Mesodermal cell (in vitro differentiated cells): ENCODE measurements around the gene CCDC181.
A peak's percentile ranks its signal among the peaks of the same experiment; 100 is the strongest.

Experiments
- H3K27ac ChIP-seq: 2 replicates; pipeline ENCODE4 v1.7.0; 2013; ENCODE audit warnings: mild to moderate bottlenecking, low read depth, low read length, moderate library complexity; ENCODE audit not compliant: severe bottlenecking
- H3K36me3 ChIP-seq: 2 replicates; pipeline ENCODE4 v1.7.1; 2013; ENCODE audit warnings: mild to moderate bottlenecking, low read length, moderate library complexity; ENCODE audit not compliant: control insufficient read depth, insufficient read depth
- H3K4me1 ChIP-seq: one replicate; pipeline ENCODE4 v1.7.1; 2013; ENCODE audit warnings: mild to moderate bottlenecking, low read length; ENCODE audit not compliant: insufficient read depth, control insufficient read depth, poor library complexity, severe bottlenecking
- H3K4me3 ChIP-seq: 2 replicates; pipeline ENCODE4 v1.7.0; 2013; ENCODE audit warnings: low read length, control low read depth, mild to moderate bottlenecking; ENCODE audit not compliant: insufficient read depth, poor library complexity, severe bottlenecking; ENCODE audit errors: extremely low read depth
- H3K9me3 ChIP-seq: 2 replicates; pipeline ENCODE4 v1.7.1; 2013; ENCODE audit warnings: mild to moderate bottlenecking, low read length, moderate library complexity; ENCODE audit not compliant: control insufficient read depth
- WGBS, 2 experiments: methylation state at CpG; one replicate each; pipeline ENCODE4 v1.1.5; 2013; ENCODE audit warnings: missing lambda C conversion rate in 2 of 2; ENCODE audit not compliant: insufficient coverage in 2 of 2; 5-methylcytosine and 5-hydroxymethylcytosine counted together

The CCDC181 gene

DNA sequence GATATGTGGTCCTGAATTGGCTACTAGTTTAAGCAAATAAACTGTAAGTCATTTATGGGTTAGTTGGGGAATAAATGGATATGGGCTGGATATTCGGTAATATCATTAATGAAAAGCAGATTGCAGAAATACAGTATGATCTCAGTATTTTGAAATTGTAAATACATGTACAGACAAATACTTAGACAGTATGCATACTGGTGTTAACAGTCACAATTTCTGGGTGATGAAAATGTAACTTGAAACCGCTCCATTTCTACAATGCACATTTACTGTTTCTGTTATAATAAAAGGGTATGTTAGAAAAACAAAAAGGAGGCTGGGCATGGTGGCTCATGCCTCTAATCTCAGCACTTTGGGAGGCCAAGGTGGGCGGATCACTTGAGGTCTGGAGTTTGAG lies 31.3 kb downstream of the CCDC181 start:
- Histone ChIP-seq H3K4me1 (no peaks in the 10 kb centered on the region), H3K36me3 (peaks cover 30% of the 10 kb centered on the region), H3K4me3 (no peak overlapping the region), H3K9me3 (no peaks in the 10 kb centered on the region), H3K27ac (no peak overlapping the region)
- no CpG with 5 or more reads among the region's 3 CpGs for WGBS, 2 experiments

DNA sequence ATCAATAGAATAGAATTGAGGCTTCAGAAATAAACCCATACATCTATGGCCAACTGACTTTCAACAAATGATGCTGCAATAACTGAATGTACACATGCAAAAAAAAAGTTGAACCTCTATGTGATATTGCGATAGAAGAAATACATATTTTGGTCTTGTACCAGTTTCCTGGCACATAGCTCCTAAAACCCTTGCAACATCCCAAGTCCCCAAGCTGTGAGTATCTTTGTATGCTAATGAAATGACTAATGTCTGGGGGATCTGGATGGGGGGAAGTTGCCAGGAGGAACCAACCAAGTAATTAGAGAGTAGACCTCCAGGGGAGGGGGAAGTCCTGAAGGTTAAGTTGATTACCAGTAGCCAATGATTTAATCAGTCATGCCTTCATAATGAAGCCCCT lies 34.9 kb downstream of the CCDC181 start:
- Histone ChIP-seq H3K9me3 (no peaks in the 10 kb centered on the region), H3K4me1 (no peaks in the 10 kb centered on the region), H3K27ac (no peak overlapping the region), H3K4me3 (no peak overlapping the region), H3K36me3 (peaks cover 49% of the 10 kb centered on the region)
- WGBS, 2 experiments, result no CpG with 5 or more reads among the region's 1 CpG

DNA sequence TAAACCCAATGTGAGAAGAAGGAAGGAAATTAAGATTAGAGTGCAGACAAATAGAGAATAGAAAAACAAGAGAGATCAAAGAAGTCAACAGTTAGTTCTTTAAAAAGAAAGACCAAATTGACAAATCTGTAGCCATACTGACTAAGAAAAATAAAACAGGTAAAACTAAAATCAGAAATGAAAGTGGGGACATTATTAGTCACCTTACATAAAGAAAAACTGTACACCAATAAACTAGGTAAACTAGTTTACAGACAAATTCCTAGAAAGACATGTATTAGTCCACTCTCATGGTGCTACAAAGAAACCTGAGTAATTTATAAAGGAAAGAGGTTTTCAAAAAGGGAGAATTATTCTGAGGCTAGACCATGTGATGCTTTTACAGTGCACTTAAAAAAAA lies 37.0 kb downstream of the CCDC181 start:
- Histone ChIP-seq H3K4me3 (no peak overlapping the region), H3K36me3 (peaks cover 63% of the 10 kb centered on the region), H3K4me1 (no peaks in the 10 kb centered on the region), H3K9me3 (no peaks in the 10 kb centered on the region), H3K27ac (no peak overlapping the region)

DNA sequence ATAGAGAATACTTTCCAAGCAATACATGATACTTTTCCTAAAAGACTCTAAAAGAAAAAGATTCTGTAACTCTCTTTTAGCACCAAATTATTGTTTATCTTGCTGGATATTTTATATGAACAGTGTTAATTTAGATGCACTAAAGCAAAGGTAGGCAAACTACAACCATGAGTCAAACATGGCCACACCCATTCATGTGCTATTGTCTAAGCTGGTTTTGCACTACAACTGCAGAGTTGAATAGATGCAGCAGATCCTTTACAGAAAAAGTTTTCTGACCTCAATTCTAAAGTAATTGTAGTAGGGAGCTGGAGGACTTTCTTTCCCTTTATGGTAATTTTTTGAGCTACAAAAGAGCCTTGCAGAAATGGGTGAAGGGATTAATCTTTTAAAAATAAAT lies 39.9 kb downstream of the CCDC181 start:
- Histone ChIP-seq H3K4me3 (no peak overlapping the region), H3K36me3 (peaks cover 75% of the 10 kb centered on the region)

DNA sequence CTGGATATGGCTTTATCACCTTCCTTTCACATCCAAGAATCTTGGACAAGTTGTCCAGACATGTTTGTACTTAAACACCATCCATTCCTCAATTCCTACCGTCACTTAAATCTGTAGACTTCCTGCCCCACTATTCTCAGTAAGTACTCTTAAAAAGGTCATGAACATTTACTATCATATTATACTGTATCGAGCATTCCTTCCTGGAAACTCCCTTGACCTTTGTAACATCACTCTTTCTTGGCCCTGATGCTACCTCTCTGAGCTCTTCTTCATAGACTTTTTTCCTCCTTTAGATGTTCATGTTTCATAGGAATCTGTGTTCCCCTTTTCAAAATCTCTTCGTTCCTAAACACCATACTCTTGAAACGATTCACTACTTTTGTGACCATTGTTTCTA lies 43.8 kb downstream of the CCDC181 start:
- 93 to 100% methylated on average over 2 of the region's 4 CpGs for WGBS, 2 experiments
- H3K4me3 ChIP-seq, result no peak overlapping the region
- H3K9me3 ChIP-seq, result no peaks in the 10 kb centered on the region
- H3K4me1 ChIP-seq, result no peaks in the 10 kb centered on the region
- no peak overlapping the region for H3K27ac ChIP-seq
- H3K36me3 ChIP-seq, result peaks cover 59% of the 10 kb centered on the region

More for the DNA sequence above, 39.9 kb downstream of the CCDC181 start:
- no peaks in the 10 kb centered on the region for H3K4me1 ChIP-seq
- H3K27ac ChIP-seq, result no peak overlapping the region
- H3K9me3 ChIP-seq, result no peaks in the 10 kb centered on the region

DNA sequence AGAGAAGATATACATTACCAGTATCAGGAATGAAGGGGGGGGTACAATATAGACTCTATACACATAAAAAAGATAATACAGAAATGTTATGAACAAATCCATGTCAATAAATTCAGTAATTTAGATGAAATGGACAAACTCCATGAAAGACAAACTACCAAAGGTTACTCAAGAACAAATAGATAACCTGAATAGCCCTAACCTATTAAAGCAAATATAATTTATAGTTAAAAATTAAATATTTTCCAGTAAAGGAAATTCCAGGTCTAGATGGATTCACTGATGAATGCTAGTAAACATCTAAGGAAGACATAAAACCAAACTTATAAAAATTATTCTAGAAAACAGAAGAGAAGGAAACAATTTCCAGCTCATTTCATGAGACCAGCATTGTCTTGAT lies 46.1 kb downstream of the CCDC181 start:
- H3K27ac ChIP-seq, result no peak overlapping the region
- no peaks in the 10 kb centered on the region for H3K4me1 ChIP-seq
- H3K9me3 ChIP-seq, result no peaks in the 10 kb centered on the region
- H3K4me3 ChIP-seq, result no peak overlapping the region
- peaks cover 57% of the 10 kb centered on the region for H3K36me3 ChIP-seq

DNA sequence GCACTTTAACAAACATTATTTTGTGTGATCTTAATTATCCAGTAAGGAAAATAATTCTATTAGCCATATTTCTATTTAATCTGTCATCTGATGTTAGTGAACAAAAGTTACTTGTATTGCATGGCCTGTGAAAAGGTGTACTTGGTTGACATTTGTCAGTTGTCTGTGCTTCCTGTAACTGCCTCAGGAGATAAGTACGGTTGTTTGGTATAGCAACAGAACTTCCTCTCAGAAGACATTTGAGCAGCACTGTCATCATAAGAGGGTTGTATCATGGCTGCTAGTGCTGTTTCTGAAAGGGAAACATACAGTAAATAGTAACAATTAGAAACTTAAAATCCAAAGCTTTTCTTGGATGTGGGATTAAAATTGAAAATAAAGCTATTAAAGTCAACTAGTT lies 55.9 kb downstream of the CCDC181 start:
- Histone ChIP-seq H3K4me1 (no peaks in the 10 kb centered on the region), H3K9me3 (no peaks in the 10 kb centered on the region), H3K27ac (no peak overlapping the region), H3K4me3 (no peak overlapping the region), H3K36me3 (peaks cover 40% of the 10 kb centered on the region)
- WGBS, 2 experiments, result 100% methylated on average over 1 of the region's 1 CpG; no CpG with 5 or more reads in 1 of the 2 experiments

DNA sequence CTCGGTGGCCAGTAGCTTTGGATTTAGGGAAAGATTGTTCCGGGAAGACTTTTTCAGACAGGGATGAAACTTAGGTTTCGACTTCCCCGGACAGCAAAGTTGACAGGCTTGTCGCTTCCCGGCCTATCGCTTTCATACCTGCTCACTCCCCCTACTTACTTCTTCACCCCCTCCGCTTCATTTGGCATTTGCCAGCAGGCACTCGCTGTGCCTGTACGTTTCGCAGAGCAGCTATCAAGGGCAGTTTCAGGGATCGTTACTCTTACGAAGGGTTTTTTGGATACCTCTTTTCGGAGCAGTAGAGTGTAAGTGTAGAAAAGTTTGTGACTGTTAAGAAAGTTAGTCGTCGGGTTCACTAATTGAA lies 58.9 kb downstream of the CCDC181 start:
- H3K36me3 ChIP-seq, result peaks cover 26% of the 10 kb centered on the region
- H3K4me3 ChIP-seq, result peak overlapping the region; percentile 78
- 0 to 1% methylated on average over 12 to 14 of the region's 16 CpGs for WGBS, 2 experiments
- H3K4me1 ChIP-seq, result no peaks in the 10 kb centered on the region
- peak overlapping the region; percentile 76 for H3K27ac ChIP-seq
- peaks cover 10% of the 10 kb centered on the region for H3K9me3 ChIP-seq

DNA sequence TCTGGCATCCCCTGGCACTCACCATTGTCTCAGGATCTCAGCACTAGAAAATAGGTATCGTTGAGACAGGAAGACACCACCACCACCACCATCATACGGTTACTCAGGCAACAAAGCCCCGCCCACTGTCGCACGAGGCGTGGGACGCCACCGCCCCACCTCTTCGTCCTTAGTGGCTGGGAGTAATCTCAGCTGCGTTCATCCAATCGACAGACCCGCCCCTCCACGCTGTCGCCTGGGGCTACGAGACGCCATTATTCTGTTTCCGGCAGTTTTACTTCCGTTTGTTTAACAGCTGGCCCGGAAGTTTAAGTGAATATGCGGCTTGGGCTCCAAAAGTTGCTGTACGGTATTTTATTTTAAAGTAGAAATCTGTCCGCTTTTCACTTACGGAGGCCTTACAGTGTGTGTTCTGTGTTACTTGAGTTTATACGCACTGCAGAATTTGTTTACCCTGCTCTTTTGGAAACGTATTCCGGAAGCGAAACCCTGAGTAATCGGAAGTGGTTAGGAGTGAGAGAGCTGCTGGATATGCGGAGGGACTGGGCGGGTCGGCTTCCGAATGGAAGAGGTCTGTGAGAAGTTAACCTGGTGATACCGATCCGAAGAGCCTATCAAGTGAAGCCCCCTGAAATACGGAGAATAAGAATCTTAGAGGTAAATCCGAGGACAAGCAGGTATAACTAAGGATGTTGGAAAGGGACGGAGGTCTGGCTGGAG lies 59.4 kb downstream of the CCDC181 start, which contains the start of the genes BLZF1 and NME7:
Gene BLZF1, plus strand, starts transcription at position 510 of the 720 bp plus-strand sequence. CDS start 1,328 bp downstream, outside the sequence.
Gene NME7, minus strand, starts transcription at position 112 of the 720 bp plus-strand sequence. Its CDS starts 87 bp downstream, at position 25.
- 0% methylated on average over 24 to 35 of the region's 37 CpGs for WGBS, 2 experiments

DNA sequence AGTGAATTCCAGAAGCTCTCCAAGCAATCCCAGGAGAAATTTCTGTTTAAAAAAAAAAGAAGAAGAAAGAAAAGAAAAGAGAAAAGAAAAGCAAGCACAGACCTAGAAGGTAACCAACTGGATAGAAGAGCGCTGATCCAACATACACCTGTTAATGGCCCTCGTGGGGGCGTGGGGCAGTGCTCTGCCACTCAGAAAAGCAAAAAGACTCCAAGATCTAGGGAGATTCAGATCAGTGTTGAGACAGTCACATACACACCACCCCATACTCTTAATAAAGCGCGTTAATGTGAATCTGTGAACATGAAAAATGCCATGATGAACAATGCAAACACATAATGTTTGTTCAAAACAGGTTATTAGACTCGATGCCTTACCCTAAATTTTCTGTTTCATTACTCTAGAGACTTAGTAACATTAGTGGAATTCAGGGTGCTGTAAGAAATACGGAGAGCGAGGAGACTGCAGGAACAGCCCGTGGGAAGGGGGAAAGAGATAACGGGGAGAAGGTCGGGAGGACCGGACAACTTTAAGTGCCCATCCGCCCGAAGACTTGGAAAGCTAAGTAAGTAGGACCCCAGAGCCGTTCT lies 60.1 kb downstream of the CCDC181 start:
- WGBS, 2 experiments, result 12 to 13% methylated on average over 9 to 12 of the region's 15 CpGs
- Histone ChIP-seq H3K9me3 (peaks cover 10% of the 10 kb centered on the region), H3K4me1 (peaks cover 2% of the 10 kb centered on the region), H3K4me3 (peak overlapping the region; percentile 78), H3K36me3 (peaks cover 16% of the 10 kb centered on the region), H3K27ac (no peak overlapping the region)

More for the DNA sequence above, 59.4 kb downstream of the CCDC181 start, which contains the start of the genes BLZF1 and NME7:
- Histone ChIP-seq H3K36me3 (peaks cover 22% of the 10 kb centered on the region), H3K4me3 (peak within 1 kb of the TSS; percentile 78), H3K4me1 (no peaks in the 10 kb centered on the region), H3K27ac (peak within 1 kb of the TSS; percentile 76), H3K9me3 (peaks cover 10% of the 10 kb centered on the region)

DNA sequence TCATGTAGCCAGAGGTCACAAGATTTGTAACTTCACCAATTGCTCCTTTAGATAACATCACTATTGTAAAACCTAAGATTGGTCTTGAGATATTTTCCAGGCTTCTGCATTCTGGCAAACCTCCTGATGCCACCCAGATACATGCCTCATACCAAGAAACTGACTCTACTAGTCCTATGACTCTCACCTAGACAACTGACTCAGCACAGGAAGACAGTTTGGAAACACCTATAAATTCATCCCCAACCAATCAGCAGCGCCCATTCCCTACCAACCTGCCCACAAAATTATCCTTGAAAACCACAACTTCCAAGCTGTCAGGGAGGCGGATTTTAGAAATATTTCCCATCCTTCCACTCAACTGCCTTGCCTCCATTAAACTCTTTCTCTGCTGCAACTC lies 62.3 kb downstream of the CCDC181 start:
- Histone ChIP-seq H3K4me3 (no peak overlapping the region), H3K4me1 (peaks cover 2% of the 10 kb centered on the region), H3K36me3 (peaks cover 3% of the 10 kb centered on the region), H3K9me3 (peaks cover 10% of the 10 kb centered on the region), H3K27ac (no peak overlapping the region)
- 75 to 100% methylated on average over 1 to 2 of the region's 2 CpGs for WGBS, 2 experiments
